Endodermal cell (in vitro differentiated cells): ENCODE measurements around the gene SUPT3H. TPM values are rescaled to one million over a fixed set of nuclear protein-coding genes. Genes with fewer than 3 reads are reported as not detected.

Experiments used
- DNase-seq: peaks from one replicate; pipeline ENCODE4 v3.0.0-alpha.2; 2017
- H3K27ac ChIP-seq: 2 replicates; pipeline ENCODE4 v1.5.1; 2013; ENCODE audit warnings: mild to moderate bottlenecking, low read depth, low read length, moderate library complexity
- H3K27me3 ChIP-seq: 2 replicates; pipeline ENCODE4 v1.6.1; 2013; ENCODE audit warnings: mild to moderate bottlenecking, low read length, moderate library complexity; ENCODE audit not compliant: insufficient read depth, control insufficient read depth, poor library complexity, severe bottlenecking
- H3K36me3 ChIP-seq: 2 replicates; pipeline ENCODE4 v1.7.0; 2013; ENCODE audit warnings: mild to moderate bottlenecking, low read length, moderate library complexity; ENCODE audit not compliant: control insufficient read depth, insufficient read depth
- H3K4me1 ChIP-seq: one replicate; pipeline ENCODE4 v1.7.0; 2013; ENCODE audit warnings: low read length; ENCODE audit not compliant: control insufficient read depth, insufficient read depth
- H3K4me3 ChIP-seq: 2 replicates; pipeline ENCODE4 v1.5.1; 2013; ENCODE audit warnings: mild to moderate bottlenecking, low read length, moderate library complexity
- H3K9ac ChIP-seq: 2 replicates; pipeline ENCODE4 v1.6.1; 2013; ENCODE audit warnings: mild to moderate bottlenecking, low read length, moderate library complexity; ENCODE audit not compliant: poor library complexity, severe bottlenecking; ENCODE audit errors: extremely low read depth
- H3K9me3 ChIP-seq: 2 replicates; pipeline ENCODE4 v1.6.1; 2013; ENCODE audit warnings: mild to moderate bottlenecking, low read length, moderate library complexity; ENCODE audit not compliant: control insufficient read depth
- H3K27ac Mint-ChIP-seq: 2 replicates; pipeline ENCODE4 v1.8.0; 2020; ENCODE audit warnings: mixed read lengths
- H3K27me3 Mint-ChIP-seq: 2 replicates; pipeline ENCODE4 v1.8.0; 2021; ENCODE audit warnings: mild to moderate bottlenecking, mixed read lengths; ENCODE audit not compliant: insufficient read depth
- H3K36me3 Mint-ChIP-seq: 2 replicates; pipeline ENCODE4 v1.8.0; 2020; ENCODE audit warnings: low read depth, mixed read lengths
- H3K4me1 Mint-ChIP-seq: 2 replicates; pipeline ENCODE4 v1.8.0; 2020; ENCODE audit warnings: mixed read lengths
- H3K4me3 Mint-ChIP-seq: 2 replicates; pipeline ENCODE4 v1.8.0; 2020; ENCODE audit warnings: mild to moderate bottlenecking, moderate library complexity, mixed read lengths
- H3K9me3 Mint-ChIP-seq: 2 replicates; pipeline ENCODE4 v1.8.0; 2020; ENCODE audit warnings: mild to moderate bottlenecking, mixed read lengths
- WGBS, 2 experiments: methylation state at CpG; one replicate each; pipeline versions ENCODE4 v1.1.5 to v1.1.7; 2013; ENCODE audit warnings: missing lambda C conversion rate in 2 of 2, mixed read lengths in 1 of 2; ENCODE audit not compliant: insufficient coverage in 1 of 2, insufficient read length in 1 of 2; 5-methylcytosine and 5-hydroxymethylcytosine counted together
- total RNA-seq, 2 donors: library from RNA; stranded (reverse); fragmentation: NEBNext Ultra II Directional in 1 of 2; extraction: Animal tissue kit (Norgen Biotek cat#: 25700) in 1 of 2; gene quantifications; 2 replicates in 1 of 2; 3 replicates in 1 of 2; pipeline ENCODE4 v1.2.1, GENCODE V29; 2021
- TF ChIP-seq, protein P1 (sequence below): fragments of 200-600 bp; sonication (generic); conservative IDR thresholded peaks from 2 replicates; pipeline ENCODE4 v1.5.0; 2021; ENCODE audit warnings: antibody characterized with exemption, mild to moderate bottlenecking

The SUPT3H gene
- total RNA-seq, 2 donors from 2014 or later: 32.4 to 34.7 TPM

DNA sequence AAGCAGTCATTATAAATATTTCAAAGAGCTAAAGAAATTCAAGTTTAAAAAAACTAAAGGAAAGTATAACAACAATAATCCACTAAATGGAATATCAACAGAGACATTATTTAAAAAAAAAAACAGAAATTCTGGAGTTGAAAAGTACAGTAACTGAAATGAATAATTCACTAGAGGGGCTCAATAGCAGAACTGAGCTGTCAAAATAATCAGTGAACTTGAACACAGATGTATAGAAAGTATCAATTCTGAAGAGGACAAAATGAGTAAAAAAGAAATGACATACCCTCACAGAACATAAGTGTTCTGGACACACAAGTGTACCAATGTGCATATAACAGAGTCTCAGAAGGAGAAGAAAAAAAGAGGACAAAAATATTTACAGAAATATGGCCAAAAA is 241.2 kb downstream of the SUPT3H start:
- peaks cover 10% of the 10 kb centered on the region for H3K36me3 Mint-ChIP-seq
- no peaks in the 10 kb centered on the region for H3K36me3 ChIP-seq
- no peak overlapping the region for H3K27ac Mint-ChIP-seq
- TF ChIP-seq, protein P1, sequence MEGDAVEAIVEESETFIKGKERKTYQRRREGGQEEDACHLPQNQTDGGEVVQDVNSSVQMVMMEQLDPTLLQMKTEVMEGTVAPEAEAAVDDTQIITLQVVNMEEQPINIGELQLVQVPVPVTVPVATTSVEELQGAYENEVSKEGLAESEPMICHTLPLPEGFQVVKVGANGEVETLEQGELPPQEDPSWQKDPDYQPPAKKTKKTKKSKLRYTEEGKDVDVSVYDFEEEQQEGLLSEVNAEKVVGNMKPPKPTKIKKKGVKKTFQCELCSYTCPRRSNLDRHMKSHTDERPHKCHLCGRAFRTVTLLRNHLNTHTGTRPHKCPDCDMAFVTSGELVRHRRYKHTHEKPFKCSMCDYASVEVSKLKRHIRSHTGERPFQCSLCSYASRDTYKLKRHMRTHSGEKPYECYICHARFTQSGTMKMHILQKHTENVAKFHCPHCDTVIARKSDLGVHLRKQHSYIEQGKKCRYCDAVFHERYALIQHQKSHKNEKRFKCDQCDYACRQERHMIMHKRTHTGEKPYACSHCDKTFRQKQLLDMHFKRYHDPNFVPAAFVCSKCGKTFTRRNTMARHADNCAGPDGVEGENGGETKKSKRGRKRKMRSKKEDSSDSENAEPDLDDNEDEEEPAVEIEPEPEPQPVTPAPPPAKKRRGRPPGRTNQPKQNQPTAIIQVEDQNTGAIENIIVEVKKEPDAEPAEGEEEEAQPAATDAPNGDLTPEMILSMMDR: no peak
- H3K9me3 Mint-ChIP-seq: peaks cover 23% of the 10 kb centered on the region
- H3K9me3 ChIP-seq: peaks cover 38% of the 10 kb centered on the region
- no peaks in the 10 kb centered on the region for H3K27me3 Mint-ChIP-seq
- no peaks in the 10 kb centered on the region for H3K4me1 ChIP-seq
- no peak for DNase-seq
- H3K4me3 ChIP-seq: no peak overlapping the region
- no peak overlapping the region for H3K9ac ChIP-seq
- no peak overlapping the region for H3K27ac ChIP-seq
- H3K27me3 ChIP-seq: no peaks in the 10 kb centered on the region
- H3K4me1 Mint-ChIP-seq: peaks cover 38% of the 10 kb centered on the region
- no peak overlapping the region for H3K4me3 Mint-ChIP-seq

DNA sequence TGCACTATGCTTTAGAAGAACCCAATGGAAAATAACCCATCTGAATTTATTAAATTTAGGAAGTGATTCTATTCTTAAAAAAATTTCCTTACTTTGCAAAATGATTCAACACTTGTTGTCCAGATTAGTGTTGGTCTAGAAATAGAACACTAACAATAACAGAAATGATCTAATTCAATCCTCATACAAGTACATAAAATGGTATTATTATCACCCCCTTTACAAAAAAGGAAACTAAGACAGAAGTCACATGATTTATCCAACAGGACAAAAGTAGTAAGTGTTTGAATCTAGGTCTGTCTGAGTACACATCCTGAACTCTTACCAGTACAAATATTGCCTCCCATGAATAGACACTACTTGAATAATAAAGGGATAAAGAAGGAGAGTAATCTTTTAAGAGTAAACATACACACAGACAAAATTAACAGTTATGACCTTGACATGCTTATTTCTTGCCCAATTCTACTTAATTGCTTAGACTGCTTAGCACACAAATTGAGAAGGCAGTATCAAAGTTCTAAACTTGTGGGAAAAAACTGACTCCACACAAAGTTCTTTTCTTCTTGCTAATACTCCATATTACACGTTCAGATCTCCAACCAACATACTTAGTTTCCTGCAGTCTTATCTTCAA is 245.0 kb downstream of the SUPT3H start:
- Mint-ChIP-seq H3K27me3 (no peaks in the 10 kb centered on the region), H3K4me3 (no peak overlapping the region), H3K9me3 (peaks cover 17% of the 10 kb centered on the region), H3K4me1 (peaks cover 21% of the 10 kb centered on the region), H3K27ac (no peak overlapping the region), H3K36me3 (peaks cover 10% of the 10 kb centered on the region)
- Histone ChIP-seq H3K4me1 (no peaks in the 10 kb centered on the region), H3K9ac (no peak overlapping the region), H3K9me3 (peaks cover 20% of the 10 kb centered on the region), H3K27me3 (no peaks in the 10 kb centered on the region), H3K4me3 (no peak overlapping the region), H3K36me3 (no peaks in the 10 kb centered on the region), H3K27ac (no peak overlapping the region)
- WGBS, 2 experiments: 100% methylated on average over 1 of the region's 1 CpG
- DNase-seq: no peak
- TF ChIP-seq, protein P1: no peak

DNA sequence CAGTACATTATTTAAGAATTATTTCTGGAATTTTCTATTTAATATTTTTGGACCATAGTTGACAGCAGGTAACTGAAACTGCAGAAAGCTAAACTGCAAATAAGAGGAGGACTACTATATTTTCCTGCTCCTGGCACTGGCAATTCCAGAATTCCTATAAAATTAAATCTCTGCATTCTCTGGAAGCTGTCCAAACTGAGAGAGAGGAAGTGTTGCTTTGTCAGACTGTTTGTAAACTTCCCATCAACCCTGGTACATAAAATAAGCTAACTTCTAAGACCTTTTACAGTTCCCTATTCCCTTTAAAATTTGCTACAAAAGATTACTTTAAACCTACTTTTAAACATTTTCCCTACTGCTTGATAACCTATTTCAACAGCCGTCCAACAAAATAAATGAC is 245.7 kb downstream of the SUPT3H start:
- Mint-ChIP-seq H3K27ac (no peak overlapping the region), H3K36me3 (peaks cover 10% of the 10 kb centered on the region), H3K27me3 (no peaks in the 10 kb centered on the region), H3K4me3 (no peak overlapping the region), H3K4me1 (peaks cover 21% of the 10 kb centered on the region), H3K9me3 (peaks cover 14% of the 10 kb centered on the region)
- Histone ChIP-seq H3K27me3 (no peaks in the 10 kb centered on the region), H3K36me3 (no peaks in the 10 kb centered on the region), H3K9me3 (peaks cover 15% of the 10 kb centered on the region), H3K4me1 (no peaks in the 10 kb centered on the region), H3K9ac (no peak overlapping the region), H3K27ac (no peak overlapping the region), H3K4me3 (no peak overlapping the region)
- 92% methylated on average over 1 of the region's 1 CpG; no CpG with 5 or more reads in 1 of the 2 experiments for WGBS, 2 experiments
- TF ChIP-seq, protein P1: no peak
- no peak for DNase-seq
